Hepatocyte (in vitro differentiated cells): ENCODE data around the gene ZNF574. TPM values are rescaled to one million over a fixed set of nuclear protein-coding genes. Genes with fewer than 3 reads are reported as not detected.

Experiments used
- DNase-seq: peaks from one replicate; pipeline ENCODE4 v3.0.0-alpha.2; 2016; ENCODE audit warnings: low spot score
- H2AFZ ChIP-seq: fragments of 200-600 bp; sonication (generic); 2 replicates; pipeline ENCODE4 v1.6.0; 2016; ENCODE audit warnings: antibody characterized with exemption, mild to moderate bottlenecking
- H3K27ac ChIP-seq: fragments of 200-600 bp; sonication (generic); 2 replicates; pipeline ENCODE4 v1.5.1; 2016; ENCODE audit warnings: mild to moderate bottlenecking
- H3K27me3 ChIP-seq: fragments of 200-600 bp; sonication (generic); 2 replicates; pipeline ENCODE4 v1.6.1; 2016
- H3K36me3 ChIP-seq: fragments of 200-600 bp; sonication (generic); replicated peaks from 2 replicates; pipeline ENCODE4 v1.5.1; 2016; ENCODE audit warnings: low read depth; ENCODE audit not compliant: insufficient read depth
- H3K4me1 ChIP-seq: fragments of 200-600 bp; sonication (generic); 2 replicates; pipeline ENCODE4 v1.5.1; 2016; ENCODE audit warnings: mild to moderate bottlenecking, moderate library complexity; ENCODE audit not compliant: insufficient read depth
- H3K4me2 ChIP-seq: fragments of 200-600 bp; sonication (generic); 2 replicates; pipeline ENCODE4 v1.6.0; 2016
- H3K4me3 ChIP-seq: fragments of 200-600 bp; sonication (generic); 2 replicates; pipeline ENCODE4 v1.5.1; 2016; ENCODE audit warnings: mild to moderate bottlenecking
- H3K79me2 ChIP-seq: fragments of 200-600 bp; sonication (generic); 2 replicates; pipeline ENCODE4 v1.6.0; 2017; ENCODE audit warnings: mild to moderate bottlenecking
- H3K9me2 ChIP-seq: fragments of 200-600 bp; sonication (generic); replicated peaks from 2 replicates; pipeline ENCODE4 v1.6.0; 2017; ENCODE audit warnings: mild to moderate bottlenecking; ENCODE audit not compliant: insufficient read depth
- H3K9me3 ChIP-seq: fragments of 200-600 bp; sonication (generic); 2 replicates; pipeline ENCODE4 v1.5.1; 2016; ENCODE audit warnings: low read depth, mild to moderate bottlenecking
- H4K20me1 ChIP-seq: fragments of 200-600 bp; sonication (generic); 2 replicates; pipeline ENCODE4 v1.6.0; 2016; ENCODE audit warnings: mild to moderate bottlenecking; ENCODE audit not compliant: insufficient read depth, poor library complexity, severe bottlenecking
- EZH2 ChIP-seq: fragments of 200-600 bp; sonication (generic); IDR thresholded peaks from 2 replicates; pipeline ENCODE4 v1.6.1; 2016; ENCODE audit warnings: antibody characterized with exemption, mild to moderate bottlenecking, borderline replicate concordance
- EZH2phosphoT487 ChIP-seq: fragments of 200-600 bp; sonication (generic); IDR thresholded peaks from one replicate; pipeline ENCODE4 v1.6.1; 2018; ENCODE audit warnings: antibody characterized with exemption, mild to moderate bottlenecking, low read depth, moderate library complexity; ENCODE audit not compliant: unreplicated experiment, severe bottlenecking
- WGBS: methylation state at CpG from one replicate; pipeline ENCODE4 v1.1.6; 2016; ENCODE audit warnings: low lambda C conversion rate; ENCODE audit errors: missing lambda C conversion rate; 5-methylcytosine and 5-hydroxymethylcytosine counted together
- polyA plus RNA-seq: library from polyadenylated mRNA; unstranded; fragments of >200 nt; fragmentation: Nextera tagmentation; extraction: Ambion mirVana; gene quantifications from 2 replicates; pipeline ENCODE4 v1.2.1, GENCODE V29; 2016
- total RNA-seq: library from RNA; depleted of rRNA; stranded (reverse); fragments of >200 nt; gene quantifications from 2 replicates; pipeline ENCODE4 v1.2.3, GENCODE V29; 2014
- TF ChIP-seq, protein P1 (sequence below): fragments of 200-600 bp; sonication (generic); IDR thresholded peaks from 2 replicates; pipeline ENCODE4 v1.5.1; 2016; ENCODE audit warnings: antibody characterized with exemption, mild to moderate bottlenecking; ENCODE audit not compliant: poor library complexity

ZNF574 gene
- total and polyA plus RNA-seq, 2 experiments from 2014 or later: 10.7 to 13.6 TPM

DNA sequence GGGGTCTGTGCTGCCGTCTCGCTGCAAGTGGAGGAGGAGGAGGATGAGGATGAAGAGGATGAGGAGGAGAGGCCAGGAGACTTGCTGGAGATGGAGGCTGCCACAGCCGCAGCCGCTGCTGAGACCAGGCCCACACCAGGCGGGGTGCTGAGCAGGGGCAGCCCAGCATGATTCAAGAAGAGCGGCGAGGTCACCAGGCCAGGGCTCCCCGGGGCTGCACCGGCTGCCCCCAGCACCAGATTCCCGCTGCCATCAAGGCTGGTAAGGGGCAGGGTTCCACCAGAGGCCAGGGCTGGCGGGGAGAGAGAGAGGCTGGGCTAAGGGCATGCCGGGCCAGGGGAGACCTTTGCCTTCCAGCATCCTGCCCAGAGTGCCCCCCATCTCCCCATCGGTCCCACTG, 15.3 kb downstream of the ZNF574 start:
- no peaks in the 10 kb centered on the region for H4K20me1 ChIP-seq
- peaks cover 1% of the 10 kb centered on the region for H3K27me3 ChIP-seq
- H3K79me2 ChIP-seq: no peaks in the 10 kb centered on the region
- no peak overlapping the region for H2AFZ ChIP-seq
- H3K4me2 ChIP-seq: no peak overlapping the region
- WGBS: 92% methylated on average over 11 of the region's 13 CpGs
- no peaks in the 10 kb centered on the region for H3K9me3 ChIP-seq
- no peaks in the 10 kb centered on the region for H3K36me3 ChIP-seq
- no peak overlapping the region for H3K27ac ChIP-seq
- no peak overlapping the region for H3K4me3 ChIP-seq
- no peak for DNase-seq
- TF ChIP-seq EZH2: no peak
- no peak for TF ChIP-seq EZH2phosphoT487
- TF ChIP-seq, protein P1, sequence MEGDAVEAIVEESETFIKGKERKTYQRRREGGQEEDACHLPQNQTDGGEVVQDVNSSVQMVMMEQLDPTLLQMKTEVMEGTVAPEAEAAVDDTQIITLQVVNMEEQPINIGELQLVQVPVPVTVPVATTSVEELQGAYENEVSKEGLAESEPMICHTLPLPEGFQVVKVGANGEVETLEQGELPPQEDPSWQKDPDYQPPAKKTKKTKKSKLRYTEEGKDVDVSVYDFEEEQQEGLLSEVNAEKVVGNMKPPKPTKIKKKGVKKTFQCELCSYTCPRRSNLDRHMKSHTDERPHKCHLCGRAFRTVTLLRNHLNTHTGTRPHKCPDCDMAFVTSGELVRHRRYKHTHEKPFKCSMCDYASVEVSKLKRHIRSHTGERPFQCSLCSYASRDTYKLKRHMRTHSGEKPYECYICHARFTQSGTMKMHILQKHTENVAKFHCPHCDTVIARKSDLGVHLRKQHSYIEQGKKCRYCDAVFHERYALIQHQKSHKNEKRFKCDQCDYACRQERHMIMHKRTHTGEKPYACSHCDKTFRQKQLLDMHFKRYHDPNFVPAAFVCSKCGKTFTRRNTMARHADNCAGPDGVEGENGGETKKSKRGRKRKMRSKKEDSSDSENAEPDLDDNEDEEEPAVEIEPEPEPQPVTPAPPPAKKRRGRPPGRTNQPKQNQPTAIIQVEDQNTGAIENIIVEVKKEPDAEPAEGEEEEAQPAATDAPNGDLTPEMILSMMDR: no peak
- no peaks in the 10 kb centered on the region for H3K4me1 ChIP-seq
- no peaks in the 10 kb centered on the region for H3K9me2 ChIP-seq

DNA sequence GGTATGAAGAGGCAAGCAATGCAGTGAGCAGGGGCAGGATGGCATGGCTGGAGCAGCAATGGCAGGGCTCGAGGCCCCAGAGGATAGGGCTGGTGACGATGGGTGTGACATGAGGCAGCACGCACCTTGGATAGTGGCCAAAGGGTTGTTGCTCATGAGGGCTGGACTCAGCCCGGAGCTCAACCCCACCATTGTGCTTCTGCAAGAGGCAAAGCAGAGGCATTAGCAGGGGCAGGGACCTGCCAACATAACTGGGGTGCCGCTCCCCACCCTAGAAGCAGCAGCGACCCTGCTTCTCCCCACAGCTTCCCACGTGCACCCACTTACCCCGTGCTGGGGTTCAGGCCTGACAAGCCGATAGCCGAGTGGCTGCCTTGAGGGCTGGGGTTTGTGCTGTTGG, 15.8 kb downstream of the ZNF574 start:
- no peak for DNase-seq
- TF ChIP-seq EZH2phosphoT487 (no peak), EZH2 (no peak)
- TF ChIP-seq, protein P1: no peak
- Histone ChIP-seq H3K9me3 (no peaks in the 10 kb centered on the region), H3K79me2 (no peaks in the 10 kb centered on the region), H3K27ac (no peak overlapping the region), H3K4me1 (no peaks in the 10 kb centered on the region), H3K27me3 (peaks cover 6% of the 10 kb centered on the region), H3K4me3 (no peak overlapping the region), H4K20me1 (no peaks in the 10 kb centered on the region), H2AFZ (no peak overlapping the region), H3K36me3 (no peaks in the 10 kb centered on the region), H3K9me2 (no peaks in the 10 kb centered on the region), H3K4me2 (no peak overlapping the region)
- WGBS: 86% methylated on average over 8 of the region's 10 CpGs

DNA sequence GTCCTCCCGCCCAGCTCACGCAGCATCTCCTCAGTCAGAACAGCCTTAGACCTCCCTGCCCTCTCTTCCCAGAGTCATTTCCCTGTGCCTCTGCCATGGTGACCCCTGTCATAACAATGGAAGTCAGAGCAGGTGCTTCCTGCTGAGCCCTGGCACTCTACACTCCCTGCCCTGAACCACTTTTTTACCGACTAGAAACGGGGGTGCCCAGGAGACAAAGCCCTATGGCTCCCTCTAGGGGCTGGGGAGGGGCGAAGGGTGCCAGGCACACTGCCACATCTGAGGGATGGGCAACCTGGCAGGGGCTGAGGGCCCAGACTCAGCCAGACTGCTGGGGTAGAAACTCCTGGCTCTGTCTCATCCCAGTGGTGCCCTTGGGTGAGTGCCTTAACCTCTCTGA, 16.4 kb downstream of the ZNF574 start:
- Histone ChIP-seq H3K4me1 (no peaks in the 10 kb centered on the region), H3K9me3 (no peaks in the 10 kb centered on the region), H3K79me2 (no peaks in the 10 kb centered on the region), H3K27me3 (peaks cover 7% of the 10 kb centered on the region), H3K4me3 (no peak overlapping the region), H3K36me3 (no peaks in the 10 kb centered on the region), H3K4me2 (no peak overlapping the region), H4K20me1 (no peaks in the 10 kb centered on the region), H3K27ac (no peak overlapping the region), H2AFZ (no peak overlapping the region), H3K9me2 (no peaks in the 10 kb centered on the region)
- TF ChIP-seq EZH2phosphoT487: no peak
- TF ChIP-seq, protein P1: peak; percentile 9
- DNase-seq: no peak
- WGBS: 59% methylated on average over 5 of the region's 5 CpGs

DNA sequence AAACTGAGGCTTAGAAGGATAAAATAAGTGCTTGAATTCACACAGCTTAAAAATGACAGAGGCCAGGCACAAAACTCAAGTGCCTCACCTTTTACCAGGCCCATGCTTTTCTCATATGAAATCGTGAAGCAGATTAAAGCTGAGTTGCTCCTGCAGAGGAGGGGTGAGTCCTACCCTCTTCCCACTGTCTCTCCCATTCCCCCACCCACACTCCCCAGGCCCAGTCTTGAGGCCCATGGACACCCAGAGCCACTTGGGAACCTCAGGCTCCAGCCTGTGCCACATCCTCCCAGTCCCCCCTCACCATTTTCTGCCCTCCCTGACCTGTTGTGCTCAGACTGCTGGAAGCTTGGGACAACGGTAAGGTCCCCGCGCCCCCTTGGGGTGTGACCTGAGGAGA, 17.5 kb downstream of the ZNF574 start:
- Histone ChIP-seq H4K20me1 (no peaks in the 10 kb centered on the region), H3K4me2 (no peak overlapping the region), H3K9me2 (no peaks in the 10 kb centered on the region), H3K27me3 (peaks cover 7% of the 10 kb centered on the region), H3K4me1 (no peaks in the 10 kb centered on the region), H3K36me3 (no peaks in the 10 kb centered on the region), H2AFZ (no peak overlapping the region), H3K27ac (no peak overlapping the region), H3K4me3 (no peak overlapping the region), H3K9me3 (no peaks in the 10 kb centered on the region), H3K79me2 (no peaks in the 10 kb centered on the region)
- TF ChIP-seq EZH2 (no peak), EZH2phosphoT487 (no peak)
- TF ChIP-seq, protein P1: no peak
- 72% methylated on average over 4 of the region's 4 CpGs for WGBS
- no peak for DNase-seq
